ENCODE measurements around the gene WWTR1. TPM values are rescaled to one million over a fixed set of nuclear protein-coding genes. Genes with fewer than 3 reads are reported as not detected.

The WWTR1 gene
- total RNA-seq, 1 experiment from 2014 or later = 73.5 TPM

GRCh38 chr3:149639093-149639486 lies 18.7 kb downstream of the WWTR1 start:
- Histone ChIP-seq H3K27ac (no peak overlapping the region), H3K9me2 (ENCODE audit: insufficient read depth) (no peaks in the 10 kb centered on the region), H3K4me3 (no peak overlapping the region), H4K20me1 (ENCODE audit: insufficient read depth) (peaks cover 30% of the 10 kb centered on the region), H3K4me1 (replicated peaks; ENCODE audit: insufficient read depth) (0 out of 2 replicates have a peak, but pooled peaks cover 6% of the 10 kb centered on the region), H3K79me2 (ENCODE audit: low read depth) (peaks cover 99% of the 10 kb centered on the region), H3K27me3 (ENCODE audit: insufficient read depth, low read depth) (no peaks in the 10 kb centered on the region), H2AFZ (no peak overlapping the region), H3K9me3 (ENCODE audit: insufficient read depth, low read depth) (no peaks in the 10 kb centered on the region), H3F3A (ENCODE audit: insufficient read depth, low read depth) (peaks cover 10% of the 10 kb centered on the region; the same call in 1 of the 2 replicates), H3K4me2 (no peak overlapping the region), H3K36me3 (ENCODE audit: low read depth) (0 out of 2 replicates have a peak, but pooled peaks cover 17% of the 10 kb centered on the region)
- CTCF ChIA-PET = interaction anchor here (0.7 kb wide), 1 partner anchor 116 kb away, joined by 3 read pairs; no protein-coding TSS in a partner anchor
- intact Hi-C loops (cut with micrococcal nuclease; ENCODE audit: unreplicated experiment) = no loop called here
- TF ChIP-seq EZH2 (IDR thresholded peaks at IDR 0.05; ENCODE audit: low read depth) (no peak), CTCF (conservative IDR thresholded peaks at IDR 0.05) (no peak)
- POLR2A ChIA-PET (ENCODE audit: unreplicated experiment) = no interaction called here
- DNase-seq = no peak
- TSS peak; percentile 4 for BruUV-seq (replicated peaks)

- Histone ChIP-seq H3K4me3 (no peak overlapping the region), H3K9me2 (ENCODE audit: insufficient read depth) (no peaks in the 10 kb centered on the region), H3K4me2 (no peak overlapping the region), H3K27ac (no peak overlapping the region), H3K79me2 (ENCODE audit: low read depth) (peaks cover 99% of the 10 kb centered on the region), H3K9me3 (ENCODE audit: insufficient read depth, low read depth) (no peaks in the 10 kb centered on the region), H3K36me3 (ENCODE audit: low read depth) (0 out of 2 replicates have a peak, but pooled peaks cover 11% of the 10 kb centered on the region), H3K27me3 (ENCODE audit: insufficient read depth, low read depth) (no peaks in the 10 kb centered on the region), H4K20me1 (ENCODE audit: insufficient read depth) (peaks cover 23% of the 10 kb centered on the region), H2AFZ (no peak overlapping the region), H3K4me1 (replicated peaks; ENCODE audit: insufficient read depth) (0 out of 2 replicates have a peak, but pooled peaks cover 6% of the 10 kb centered on the region), H3F3A (ENCODE audit: insufficient read depth, low read depth) (peaks cover 10% of the 10 kb centered on the region; the same call in 1 of the 2 replicates)
- ChIA-PET POLR2A (ENCODE audit: unreplicated experiment) (interaction anchor here (0.6 kb wide), 2 partner anchors 20 to 62 kb away, joined by 4 to 7 read pairs; no protein-coding TSS in a partner anchor), CTCF (interaction anchor here (0.7 kb wide), 1 partner anchor 115 kb away, joined by 3 read pairs; no protein-coding TSS in a partner anchor)
- intact Hi-C loops (cut with micrococcal nuclease; ENCODE audit: unreplicated experiment) = no loop called here
- BruUV-seq (replicated peaks) = no TSS peak
- TF ChIP-seq CTCF (conservative IDR thresholded peaks at IDR 0.05) = no peak
- no peak for TF ChIP-seq EZH2 (IDR thresholded peaks at IDR 0.05; ENCODE audit: low read depth)
- no peak for DNase-seq
Measured at GRCh38 chr3:149638228-149639092, 19.4 kb downstream of the WWTR1 start.

GRCh38 chr3:149635396-149635795 lies 22.4 kb downstream of the WWTR1 start:
- Histone ChIP-seq H3K79me2 (ENCODE audit: low read depth) (peaks cover 99% of the 10 kb centered on the region), H3K9me3 (ENCODE audit: insufficient read depth, low read depth) (no peaks in the 10 kb centered on the region), H4K20me1 (ENCODE audit: insufficient read depth) (peaks cover 15% of the 10 kb centered on the region), H3K27ac (no peak overlapping the region), H3K36me3 (ENCODE audit: low read depth) (peaks cover 5% of the 10 kb centered on the region; the same call in 1 of the 2 replicates), H3K4me3 (no peak overlapping the region), H3K4me1 (replicated peaks; ENCODE audit: insufficient read depth) (no peaks in the 10 kb centered on the region), H3K4me2 (no peak overlapping the region), H3K9me2 (ENCODE audit: insufficient read depth) (no peaks in the 10 kb centered on the region), H3K27me3 (ENCODE audit: insufficient read depth, low read depth) (no peaks in the 10 kb centered on the region), H3F3A (ENCODE audit: insufficient read depth, low read depth) (peaks cover 5% of the 10 kb centered on the region; the same call in 1 of the 2 replicates), H2AFZ (no peak overlapping the region)
- no peak for TF ChIP-seq CTCF (conservative IDR thresholded peaks at IDR 0.05)
- TF ChIP-seq EZH2 (IDR thresholded peaks at IDR 0.05; ENCODE audit: low read depth) = no peak
- intact Hi-C loops (cut with micrococcal nuclease; ENCODE audit: unreplicated experiment) = no loop called here
- no TSS peak for BruUV-seq (replicated peaks)
- ChIA-PET POLR2A (ENCODE audit: unreplicated experiment) (interaction anchor here (0.6 kb wide), 1 partner anchor 10 kb away, joined by 7 read pairs; no protein-coding TSS in a partner anchor), CTCF (no interaction called here)
- no peak for DNase-seq
